Kasumi-1 (cell line): ENCODE results near the gene CMTM1.

ENCODE experiments used
- DNase-seq, 2 experiments: peaks; one replicate each; lab custom pipeline; 2025; lab: John Stamatoyannopoulos, UW

Gene CMTM1

DNA sequence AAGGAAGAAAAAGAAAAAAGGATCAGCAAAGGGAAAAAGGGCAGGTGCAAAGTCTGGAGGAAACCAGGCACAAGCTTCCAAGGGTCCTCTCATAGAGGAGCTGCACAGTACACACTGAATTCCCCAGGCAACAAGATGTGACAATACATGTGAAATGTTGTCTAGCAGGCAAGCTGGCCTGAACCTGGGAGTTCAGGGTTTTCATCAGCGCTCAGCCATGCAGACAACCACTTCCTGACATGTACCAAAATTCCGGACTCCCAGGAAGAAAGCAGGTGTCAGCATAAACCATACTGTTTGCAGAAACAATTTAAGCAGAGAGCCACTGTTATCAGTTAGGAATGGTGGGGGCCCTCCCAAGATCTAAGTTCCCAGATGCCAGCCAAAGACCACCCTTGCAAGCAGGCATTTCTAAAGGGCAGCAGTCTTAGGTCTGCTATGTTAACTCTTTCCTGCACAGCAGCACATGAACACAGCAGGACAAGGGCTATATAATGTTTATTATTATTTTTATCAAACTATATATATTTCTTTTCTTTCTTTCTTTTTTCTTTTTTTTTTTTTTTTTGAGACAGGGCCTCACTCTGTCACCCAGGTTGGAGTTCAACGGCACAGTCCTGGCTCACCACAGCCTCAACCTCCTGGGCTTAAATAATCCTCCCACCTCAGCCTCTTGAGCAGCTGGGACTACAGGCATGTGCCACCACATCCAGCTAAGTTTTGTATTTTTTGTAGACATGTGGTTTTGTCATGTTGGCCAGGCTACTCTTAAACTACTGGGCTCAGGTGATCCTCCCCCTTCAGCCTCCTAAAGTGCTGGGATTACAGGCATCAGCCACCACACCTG lies 26.4 kb upstream of the CMTM1 start:
- DNase-seq: peak; percentile 55 to 72

DNA sequence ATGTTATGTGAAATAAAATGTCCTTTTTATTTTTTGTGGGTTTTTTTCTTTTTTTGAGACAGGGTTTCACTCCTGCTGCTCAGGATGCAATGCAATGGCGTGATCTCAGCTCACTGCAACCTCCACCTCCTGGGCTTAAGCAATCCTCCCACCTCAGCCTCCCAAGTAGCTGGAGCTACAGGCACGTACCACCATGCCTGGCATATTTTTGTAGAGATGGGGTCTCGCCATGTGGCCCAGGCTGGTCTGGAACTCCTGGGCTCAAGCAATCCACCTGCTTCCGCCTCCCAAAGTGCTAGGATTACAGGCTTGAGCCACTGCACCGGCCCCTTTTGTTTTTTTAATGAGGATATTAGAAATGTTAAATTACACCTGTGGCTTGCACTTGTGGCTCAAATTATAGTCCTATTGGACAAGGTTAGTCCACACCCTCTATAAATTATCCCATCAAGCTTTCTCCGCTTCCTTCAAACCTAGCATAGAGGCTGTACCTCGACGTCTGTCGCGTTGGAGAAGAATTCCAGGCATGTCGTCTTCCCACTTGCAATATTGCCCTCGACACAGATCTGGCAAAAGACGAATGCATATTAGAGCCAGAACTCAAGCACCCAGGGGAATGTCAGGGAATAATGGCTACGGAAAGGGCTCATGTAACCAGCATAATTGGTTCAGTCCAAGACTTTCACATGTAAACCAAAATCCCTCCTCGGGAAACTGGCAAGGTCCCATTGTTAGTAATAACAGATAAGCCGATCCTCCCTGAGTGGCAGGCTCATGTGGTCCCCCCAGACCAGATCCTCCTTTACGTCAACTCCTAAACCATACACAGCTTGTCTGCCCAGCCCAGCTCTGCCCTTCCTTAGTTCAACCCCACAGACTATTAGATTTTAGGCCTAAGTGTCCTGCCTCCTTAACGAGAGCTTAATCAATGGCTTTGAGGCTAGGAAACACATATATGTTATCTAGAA lies 24.6 kb upstream of the CMTM1 start:
- no peak for DNase-seq

DNA sequence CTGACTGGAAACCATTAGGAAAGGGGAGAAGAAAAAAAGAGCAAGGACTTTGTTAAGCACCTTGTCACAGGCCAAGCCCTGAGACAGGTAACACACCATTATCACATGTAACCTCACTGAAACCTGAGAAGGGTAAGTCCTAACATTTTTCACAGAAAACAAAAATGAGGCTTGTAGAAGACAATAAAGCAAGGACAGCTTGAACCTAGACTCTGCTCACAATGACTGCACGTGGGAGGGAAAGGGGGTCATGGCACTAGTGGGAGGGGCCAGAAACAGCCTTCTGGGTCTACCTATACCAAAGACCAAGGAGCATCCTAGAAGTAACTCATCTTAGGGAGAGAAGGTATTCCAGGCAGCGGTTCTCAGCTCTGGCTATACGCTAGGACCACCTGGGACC lies 23.8 kb upstream of the CMTM1 start:
- DNase-seq: no peak

DNA sequence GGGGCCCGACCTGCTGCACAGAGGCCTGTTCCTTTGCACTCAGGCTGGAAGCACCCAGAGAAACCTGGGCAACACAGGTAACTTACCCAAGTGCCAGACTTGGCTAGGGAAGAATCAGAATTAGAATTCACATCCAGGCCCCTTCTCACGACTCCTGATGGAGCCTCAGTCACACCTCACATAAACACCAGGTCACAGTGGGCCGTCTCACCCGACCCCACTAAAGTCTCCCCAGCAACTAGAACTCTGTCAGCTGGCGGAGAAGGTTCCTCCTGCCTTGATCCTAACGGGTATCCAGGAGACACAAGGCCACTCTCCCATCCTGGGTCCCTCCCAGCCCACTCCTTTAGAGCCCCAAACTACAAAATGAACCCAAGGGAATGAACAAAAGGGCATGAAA lies 22.7 kb upstream of the CMTM1 start:
- no peak for DNase-seq

DNA sequence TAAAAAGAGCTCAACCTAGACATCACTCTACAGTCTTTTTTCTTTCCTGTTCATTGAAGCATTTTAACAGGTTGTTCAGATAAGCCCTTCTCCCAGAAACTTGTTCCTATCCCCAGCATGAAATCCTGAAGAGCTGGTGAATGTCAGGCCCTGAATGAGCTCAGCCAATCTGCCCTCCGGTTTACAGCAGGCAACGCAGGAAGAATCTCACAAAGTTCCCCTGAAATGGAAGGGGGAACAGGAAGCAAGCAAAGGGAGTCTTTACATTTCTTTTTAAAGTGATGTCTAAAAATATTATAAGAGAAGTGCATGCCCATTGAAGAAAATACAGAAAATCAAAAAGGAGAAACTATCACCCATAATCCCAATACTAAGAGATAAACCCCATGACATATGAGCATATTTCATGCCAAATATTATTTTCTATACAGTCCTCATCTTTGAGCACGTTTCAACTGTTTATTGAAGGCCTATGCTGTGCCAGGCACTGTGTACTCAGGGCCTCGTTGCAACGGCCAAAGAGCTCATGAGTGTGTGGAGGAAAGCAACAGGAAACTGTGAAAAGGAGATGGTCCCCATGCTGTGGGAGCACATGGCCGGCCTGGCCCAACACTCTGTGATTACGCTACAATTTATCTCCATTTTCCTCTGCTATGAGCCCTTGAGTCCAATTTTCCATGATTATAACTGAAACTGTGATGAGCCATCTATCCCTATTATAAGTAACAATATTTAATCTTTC lies 22.1 kb upstream of the CMTM1 start:
- DNase-seq: peak in 1 of 2 experiments; percentile 37

DNA sequence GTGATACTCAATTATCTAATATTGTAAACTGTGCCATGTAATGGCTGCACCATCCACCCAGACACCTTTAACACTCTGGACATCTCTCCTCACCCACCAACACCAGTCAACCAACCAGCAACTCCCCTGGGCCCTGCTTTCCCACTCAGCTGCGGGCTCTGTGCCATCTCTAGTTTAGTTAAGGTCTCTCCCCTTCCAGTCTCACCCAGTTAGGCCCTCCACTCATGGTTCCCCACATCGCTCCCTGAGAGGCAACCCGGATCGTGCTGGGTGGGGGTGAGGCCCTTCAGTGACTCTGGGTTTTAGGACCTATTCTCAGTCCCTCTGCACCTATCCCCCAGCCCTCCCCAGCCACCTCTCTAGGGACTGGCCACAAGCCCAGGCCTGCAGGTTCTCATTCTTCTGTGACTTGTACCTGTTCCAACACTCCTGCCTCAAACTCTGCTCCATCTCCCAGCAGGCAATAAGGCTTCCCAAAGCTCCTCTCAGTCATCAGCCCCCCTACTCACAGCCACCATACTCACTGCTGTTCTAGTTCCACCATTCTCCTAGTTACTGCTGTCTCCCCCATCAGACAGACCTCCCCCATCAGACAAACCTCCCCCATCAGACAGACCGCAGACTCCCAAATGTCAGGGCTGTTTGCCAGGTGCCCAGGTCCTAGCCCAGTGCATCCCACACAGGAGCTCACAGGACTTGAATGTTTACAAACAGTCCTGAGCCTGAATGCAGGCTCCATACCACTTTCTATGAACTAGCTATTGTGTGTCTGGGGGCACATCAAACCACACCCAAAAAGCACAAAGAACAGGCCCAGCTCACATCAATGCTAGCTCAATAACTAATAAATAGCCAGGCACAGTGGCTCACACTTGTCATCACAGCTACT lies 18.9 kb upstream of the CMTM1 start:
- DNase-seq: no peak

DNA sequence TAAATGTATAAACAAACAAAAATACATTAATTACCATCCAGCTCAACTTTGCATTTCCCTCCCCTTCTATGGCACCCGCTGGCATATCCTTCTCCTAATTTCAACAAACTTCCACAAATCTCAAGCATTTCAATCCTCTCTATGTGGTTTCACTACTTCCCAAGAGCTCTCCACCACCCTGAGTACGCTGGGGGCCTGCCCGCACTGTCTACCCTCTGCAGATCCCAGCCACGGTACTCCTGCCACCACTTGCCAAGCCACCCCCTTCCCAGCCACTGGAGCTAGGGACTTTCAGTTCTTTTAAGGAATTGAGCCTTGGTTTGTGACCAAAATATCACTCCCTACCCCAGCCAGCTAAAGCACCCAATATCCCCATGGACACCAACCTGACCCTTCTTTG lies 18.2 kb upstream of the CMTM1 start:
- DNase-seq: no peak

DNA sequence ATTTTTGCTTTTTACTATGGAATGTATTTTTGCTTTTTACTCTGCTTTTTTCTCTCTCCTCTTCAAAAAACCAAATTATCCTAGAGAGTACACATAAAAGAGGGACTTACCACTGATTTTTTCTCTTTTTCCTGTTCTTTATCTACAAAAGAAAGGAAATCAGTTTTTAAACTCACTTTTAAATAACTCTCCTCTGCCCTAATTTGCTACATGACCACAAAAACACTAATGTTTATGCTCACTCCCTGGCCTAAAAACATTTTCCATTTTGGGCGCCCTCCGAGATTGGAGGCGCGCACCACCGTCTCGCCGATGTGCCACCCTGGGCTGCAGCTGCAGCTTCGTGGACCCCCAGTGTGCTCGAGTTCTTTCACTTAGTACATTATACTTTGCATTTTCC lies 17.4 kb upstream of the CMTM1 start:
- no peak for DNase-seq

DNA sequence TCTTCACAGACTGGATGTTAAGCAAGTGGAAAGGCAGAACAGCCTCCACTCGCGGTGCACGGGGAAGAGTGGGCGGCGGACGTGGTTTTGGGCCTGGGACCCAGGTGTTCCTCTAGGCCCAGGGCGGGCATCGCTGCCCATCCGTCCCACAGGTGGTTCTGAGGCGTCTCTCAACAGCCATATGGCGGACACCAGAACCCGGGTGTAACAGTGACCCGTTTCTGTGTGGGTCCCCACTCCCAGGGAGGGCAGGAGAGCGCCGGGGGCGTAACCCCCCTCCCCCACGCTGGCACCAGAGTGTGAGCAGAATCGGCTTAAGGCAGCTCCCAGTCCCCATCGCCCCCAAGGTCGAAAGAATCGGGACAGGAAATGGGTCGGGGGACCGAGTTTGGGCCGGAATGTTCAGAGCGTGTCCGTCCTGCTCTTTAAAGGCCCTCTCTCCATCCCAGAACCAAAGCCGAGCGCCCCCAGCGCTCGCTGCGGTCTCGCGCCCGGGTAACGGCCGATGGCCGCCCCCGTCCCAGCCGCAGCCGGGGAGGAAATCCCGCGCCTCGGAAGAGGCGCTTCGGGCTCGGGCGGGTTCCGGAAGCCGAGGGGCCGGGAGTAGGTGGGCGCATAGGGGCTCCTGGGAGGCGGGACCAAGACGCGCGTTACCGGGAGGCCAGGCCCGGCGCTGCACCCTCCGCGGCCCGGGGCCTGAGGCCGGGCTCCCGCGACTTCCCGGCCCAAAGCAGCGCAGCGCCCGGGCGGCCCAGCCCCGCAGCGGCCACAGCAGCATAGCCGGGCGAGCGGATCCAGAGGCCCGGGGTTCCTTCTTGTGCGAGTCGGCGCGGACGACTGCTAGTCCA lies 16.7 kb upstream of the CMTM1 start, which contains the start of gene TK2:
Gene TK2, minus strand, starts transcription at position 839 of the 848 bp plus-strand sequence. Its CDS starts 61 bp downstream, at position 778.
- peak; percentile 35 to 65 for DNase-seq

DNA sequence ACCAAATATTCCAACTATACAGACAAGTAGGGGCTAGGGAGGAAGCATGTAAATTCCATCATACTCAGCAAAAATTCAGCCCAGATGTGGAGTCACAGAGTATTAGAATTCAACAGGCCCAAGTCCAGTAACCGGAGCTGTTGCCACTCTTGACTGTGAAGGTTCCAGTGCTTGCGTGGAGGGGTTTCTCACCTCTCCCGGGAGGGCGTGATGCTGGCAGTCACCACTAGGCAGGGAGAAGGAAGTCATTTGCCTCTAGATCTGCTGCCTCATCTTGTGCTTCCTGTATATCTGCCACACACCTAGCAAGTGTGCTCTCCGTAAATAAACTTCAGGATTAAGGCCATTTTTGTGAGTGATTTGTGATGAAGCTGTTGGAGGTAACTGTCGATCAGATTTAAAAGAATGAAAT lies 14.9 kb upstream of the CMTM1 start:
- peak; percentile 87 to 91 for DNase-seq

DNA sequence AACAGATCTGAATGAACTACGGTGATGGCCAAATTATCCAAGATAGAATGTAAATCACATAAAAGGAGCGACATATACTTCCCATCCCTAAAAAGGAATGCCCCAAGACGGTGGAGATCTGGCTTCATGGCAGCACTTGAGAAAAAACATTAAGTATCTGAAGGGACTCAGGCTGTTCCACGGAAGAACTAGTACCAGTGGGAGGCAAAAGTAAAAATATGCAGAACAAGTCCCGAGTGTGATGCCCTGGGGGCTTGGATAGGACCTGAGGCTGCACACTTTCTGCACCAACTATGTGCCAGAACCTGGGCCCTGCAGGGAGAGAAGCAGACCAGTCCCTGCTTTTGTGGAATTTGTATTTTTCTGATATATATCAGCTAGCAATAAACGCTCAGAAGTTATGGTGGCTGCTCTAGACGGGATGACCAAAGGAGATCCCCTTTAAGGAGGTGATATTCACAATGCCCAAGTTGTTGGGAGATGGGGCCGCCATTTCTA lies 14.4 kb upstream of the CMTM1 start:
- DNase-seq: no peak

DNA sequence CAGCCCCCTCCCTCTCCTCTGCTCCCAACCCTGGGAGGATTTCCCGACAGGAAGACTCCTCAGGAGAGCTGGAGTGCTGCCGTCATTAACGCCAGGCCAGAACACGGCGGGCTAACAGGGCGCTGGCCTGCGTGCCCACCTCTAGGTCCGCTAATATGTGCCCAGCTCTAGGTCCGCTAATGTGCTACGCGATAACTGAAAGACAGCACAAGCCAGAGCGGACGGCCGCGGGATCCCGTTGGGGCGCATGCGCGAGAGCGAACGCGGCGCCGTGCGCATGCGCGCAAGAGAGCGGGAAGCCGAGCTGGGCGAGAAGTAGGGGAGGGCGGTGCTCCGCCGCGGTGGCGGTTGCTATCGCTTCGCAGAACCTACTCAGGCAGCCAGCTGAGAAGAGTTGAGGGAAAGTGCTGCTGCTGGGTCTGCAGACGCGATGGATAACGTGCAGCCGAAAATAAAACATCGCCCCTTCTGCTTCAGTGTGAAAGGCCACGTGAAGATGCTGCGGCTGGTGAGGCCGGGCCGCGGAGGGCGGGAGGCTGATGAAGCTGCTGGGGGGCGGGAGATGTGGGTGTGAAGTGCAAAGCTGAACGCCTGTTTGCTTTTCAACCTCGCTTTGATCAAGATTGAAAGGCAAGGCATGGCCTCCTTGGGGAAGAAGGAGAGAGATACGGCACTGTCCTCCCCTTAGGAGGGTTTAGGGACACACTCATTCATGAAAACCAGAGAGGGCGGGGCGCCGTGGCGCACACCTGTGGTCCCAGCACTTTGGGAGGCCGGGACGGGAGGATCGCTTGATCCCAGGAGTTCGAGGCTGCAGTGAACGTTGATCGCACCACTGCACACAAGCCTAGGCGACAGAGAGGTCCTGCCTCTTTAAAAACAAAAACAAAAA lies 13.7 kb upstream of the CMTM1 start, which contains the start of gene CKLF:
Gene CKLF, plus strand, starts transcription at position 291 of the 892 bp plus-strand sequence. Its CDS starts 140 bp downstream, at position 431.
- peak; percentile 89 for DNase-seq

DNA sequence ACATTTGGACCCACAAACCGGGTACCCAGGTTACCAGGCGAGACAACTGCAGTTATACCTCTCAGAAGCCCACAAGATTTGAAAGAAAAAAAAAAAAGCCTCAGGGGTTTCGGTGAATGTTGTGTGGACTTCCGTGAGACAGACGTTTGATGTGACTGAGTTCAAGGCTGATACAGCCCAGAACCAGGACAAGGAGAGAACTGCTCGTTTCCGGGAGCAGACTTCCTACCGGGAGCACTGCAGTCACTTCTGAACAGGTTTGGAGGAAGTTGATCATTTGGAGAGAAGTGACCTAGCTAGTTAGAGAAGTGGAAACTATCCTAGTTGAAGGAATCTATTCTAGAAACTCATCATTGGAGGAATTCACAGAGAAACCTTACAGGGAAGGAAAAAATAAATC lies 13.0 kb upstream of the CMTM1 start:
- peak in 1 of 2 experiments; percentile 22 for DNase-seq

DNA sequence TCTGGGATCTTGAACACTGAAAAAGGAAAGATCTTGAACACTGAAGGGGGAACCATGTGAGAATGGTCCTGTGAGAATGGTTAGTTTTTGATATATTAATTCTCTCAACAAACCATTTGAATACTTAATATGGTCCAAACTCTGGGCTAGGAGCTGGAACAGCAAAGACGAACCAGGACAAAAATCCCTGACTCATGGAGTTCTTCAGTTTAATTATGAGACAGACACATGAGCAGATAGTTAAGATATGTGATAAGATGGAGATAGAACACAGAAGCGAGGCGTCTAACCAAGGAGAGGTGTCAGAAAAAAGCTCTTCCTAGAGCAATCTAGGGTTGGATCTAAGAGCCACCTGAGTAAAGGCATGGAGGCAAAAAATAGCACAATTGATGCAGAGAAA lies 12.2 kb upstream of the CMTM1 start:
- no peak for DNase-seq

DNA sequence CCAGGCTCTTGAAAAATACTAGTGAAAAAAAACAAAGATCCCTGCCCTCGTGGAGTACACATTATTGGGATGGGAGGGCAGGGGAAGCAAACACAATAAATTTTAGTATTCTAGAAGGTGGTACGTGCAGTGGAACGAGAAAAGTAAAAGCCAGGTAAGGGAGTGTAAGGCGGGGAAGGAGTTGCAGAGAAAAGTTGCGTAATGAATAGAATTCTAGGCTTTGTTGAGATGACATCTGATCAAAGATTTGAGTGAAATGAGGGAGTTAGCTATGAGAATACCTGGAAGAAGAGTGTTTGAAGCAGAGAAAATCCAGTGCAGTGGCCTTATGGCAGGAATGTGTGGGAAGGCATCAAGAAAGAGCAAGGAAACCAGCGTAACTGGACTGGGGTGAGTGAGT lies 11.7 kb upstream of the CMTM1 start:
- DNase-seq: no peak

DNA sequence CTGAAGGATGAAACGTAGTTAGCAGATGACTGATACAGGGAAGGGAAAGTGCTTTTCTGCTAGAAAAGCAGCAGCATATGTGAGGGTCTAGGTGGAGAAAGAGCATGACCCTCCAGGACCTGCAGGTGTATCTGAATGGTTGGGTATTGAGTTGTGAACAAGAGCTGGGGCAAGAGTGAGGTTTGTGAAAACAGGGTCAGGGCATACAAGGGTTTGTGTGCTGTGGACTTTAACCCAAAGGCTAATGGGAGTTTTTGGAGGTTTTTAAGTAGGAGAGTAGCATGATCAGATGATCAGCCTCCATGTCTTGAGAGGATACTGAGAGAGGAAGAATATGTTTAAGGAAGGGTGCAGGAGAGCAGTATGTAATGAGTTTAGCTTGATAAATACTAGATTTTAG lies 6.1 kb upstream of the CMTM1 start:
- no peak for DNase-seq

DNA sequence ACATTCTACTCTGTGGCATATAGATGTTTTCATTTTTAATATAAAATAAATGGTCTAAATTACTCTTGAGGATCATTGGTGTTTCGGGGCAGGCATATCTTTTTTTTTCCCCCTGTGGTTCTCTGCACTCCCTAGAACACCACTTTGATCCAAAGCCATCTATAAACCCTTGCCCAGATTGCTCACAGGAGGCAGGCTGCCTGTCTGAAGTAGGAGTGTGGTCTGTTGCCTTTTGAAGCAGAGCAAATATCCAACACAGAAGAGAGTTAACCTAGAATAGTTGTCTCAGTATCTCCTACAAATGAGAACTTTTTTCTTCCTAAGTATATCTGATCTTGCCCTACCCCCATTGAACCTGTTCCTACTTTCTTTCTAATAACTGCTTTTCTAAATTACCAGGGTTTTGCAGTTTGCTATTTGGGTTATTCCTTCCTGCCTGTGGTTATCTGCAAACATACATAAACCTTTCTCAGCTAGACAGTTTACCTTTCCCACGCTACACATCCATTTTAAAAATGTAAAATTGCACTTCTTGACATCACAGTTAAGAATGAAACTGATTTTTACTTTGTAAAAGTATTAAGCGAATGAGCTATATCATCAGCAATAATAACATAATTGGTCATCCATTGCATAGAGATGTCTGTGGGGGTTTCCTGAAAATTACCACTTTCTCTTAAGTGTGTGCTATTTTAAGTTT lies 4.7 kb upstream of the CMTM1 start:
- DNase-seq: no peak

DNA sequence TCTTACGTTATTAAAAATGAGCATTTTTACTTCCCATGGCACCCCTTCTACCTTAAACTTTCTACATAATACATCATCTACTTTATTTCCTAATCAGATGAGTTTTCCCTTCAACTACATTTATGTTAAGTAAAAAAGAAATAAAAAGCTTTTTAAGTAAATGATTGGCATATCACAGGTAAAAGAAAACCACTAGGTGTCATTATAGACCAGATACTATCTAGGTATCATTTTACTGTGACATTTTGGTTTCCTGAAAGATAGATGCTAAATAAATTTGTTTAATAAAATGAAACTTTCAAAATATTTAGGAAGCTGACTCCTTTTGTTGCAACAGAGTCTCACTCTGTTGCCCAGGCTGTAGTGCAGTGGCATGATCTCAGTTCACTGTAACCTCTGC lies 3.8 kb upstream of the CMTM1 start:
- DNase-seq: no peak
